HuH-7.5 (cell line): ENCODE measurements around the gene HSD3B1.

Experiments used
- DNase-seq: peaks from one replicate; pipeline ENCODE4 v3.0.0; 2011; ENCODE audit warnings: low spot score

The HSD3B1 gene

GRCh38 chr1:119506941-119507340, at the start of gene HSD3B1:
Gene HSD3B1 (plus strand): TSS chr1:119507210. CDS start chr1:119507477, 267 bp downstream.
- no peak for DNase-seq

GRCh38 chr1:119462964-119463363, 44.0 kb upstream of the HSD3B1 start:
- no peak for DNase-seq

GRCh38 chr1:119463569-119463968, 43.4 kb upstream of the HSD3B1 start:
- no peak for DNase-seq

- DNase-seq = no peak
Measured at GRCh38 chr1:119466445-119466844, 40.6 kb upstream of the HSD3B1 start.

- no peak for DNase-seq
Measured at GRCh38 chr1:119467219-119467618, 39.8 kb upstream of the HSD3B1 start.

GRCh38 chr1:119467857-119468668, 38.9 kb upstream of the HSD3B1 start:
- no peak for DNase-seq

- DNase-seq = no peak
Measured at GRCh38 chr1:119469741-119470140, 37.3 kb upstream of the HSD3B1 start.

GRCh38 chr1:119470377-119470776, 36.6 kb upstream of the HSD3B1 start:
- no peak for DNase-seq

- DNase-seq = no peak
Measured at GRCh38 chr1:119470958-119471357, 36.1 kb upstream of the HSD3B1 start.

- no peak for DNase-seq
Measured at GRCh38 chr1:119471566-119471965, 35.4 kb upstream of the HSD3B1 start.

GRCh38 chr1:119472080-119472818, 34.8 kb upstream of the HSD3B1 start:
- no peak for DNase-seq

GRCh38 chr1:119472819-119473175, 34.2 kb upstream of the HSD3B1 start:
- no peak for DNase-seq

- peak; percentile 41 for DNase-seq
Measured at GRCh38 chr1:119475866-119476439, 31.1 kb upstream of the HSD3B1 start.

GRCh38 chr1:119477710-119478109, 29.3 kb upstream of the HSD3B1 start:
- DNase-seq = no peak

- DNase-seq = no peak
Measured at GRCh38 chr1:119480175-119480574, 26.8 kb upstream of the HSD3B1 start.

- DNase-seq = no peak
Measured at GRCh38 chr1:119481951-119482350, 25.1 kb upstream of the HSD3B1 start.

- DNase-seq = no peak
Measured at GRCh38 chr1:119482517-119483425, 24.2 kb upstream of the HSD3B1 start.

GRCh38 chr1:119483441-119484200, 23.4 kb upstream of the HSD3B1 start:
- no peak for DNase-seq

- no peak for DNase-seq
Measured at GRCh38 chr1:119485201-119485600, 21.8 kb upstream of the HSD3B1 start.

GRCh38 chr1:119488216-119488615, 18.8 kb upstream of the HSD3B1 start:
- no peak for DNase-seq

GRCh38 chr1:119489201-119489600, 17.8 kb upstream of the HSD3B1 start:
- no peak for DNase-seq
